HepG2 (cell line): ENCODE results near the gene WDR45B. TPM values are rescaled to one million over a fixed set of nuclear protein-coding genes. Genes with fewer than 3 reads are reported as not detected.

Source experiments
- ATF7 ChIP-seq, 2 experiments: fragments of 450-650 bp in 1 of 2; sonication (generic) in 1 of 2; formaldehyde crosslinking in 1 of 2; IDR thresholded peaks; 2 replicates each; pipeline versions ENCODE4 v1.4.0 to v1.6.1; 2016 to 2020; ENCODE audit warnings: antibody characterized with exemption in 1 of 2, mild to moderate bottlenecking in 1 of 2, missing genetic modification reagents in 1 of 2
- BCL3 ChIP-seq: sonication (generic); formaldehyde crosslinking; IDR thresholded peaks from 2 replicates; pipeline ENCODE4 v1.5.1; 2020; ENCODE audit warnings: mild to moderate bottlenecking, missing genetic modification reagents, moderate library complexity
- CEBPZ ChIP-seq: IDR thresholded peaks from 2 replicates; pipeline ENCODE4 v1.6.1; 2012; ENCODE audit warnings: low read length, improper control_type of control experiment
- MXD1 ChIP-seq: sonication (generic); formaldehyde crosslinking; IDR thresholded peaks from 2 replicates; pipeline ENCODE4 v1.4.0; 2020; ENCODE audit warnings: mild to moderate bottlenecking, missing genetic modification reagents
- NCOR1 ChIP-seq: fragments of 200-600 bp; sonication (generic); IDR thresholded peaks from 2 replicates; pipeline ENCODE4 v1.7.0; 2017; ENCODE audit warnings: antibody characterized with exemption, low read length, borderline replicate concordance
- NFIB ChIP-seq: sonication (generic); formaldehyde crosslinking; IDR thresholded peaks from 2 replicates; pipeline ENCODE4 v1.9.0; 2021; ENCODE audit warnings: missing genetic modification reagents, mild to moderate bottlenecking, borderline replicate concordance
- PHB2 ChIP-seq: fragments of 450-650 bp; IDR thresholded peaks from 2 replicates; pipeline ENCODE4 v1.6.1; 2018; ENCODE audit not compliant: partially characterized antibody
- ZBTB49 ChIP-seq: sonication (generic); formaldehyde crosslinking; IDR thresholded peaks from 2 replicates; pipeline ENCODE4 v1.4.0; 2020; ENCODE audit warnings: missing genetic modification reagents, borderline replicate concordance
- ZNF350 ChIP-seq: sonication (generic); formaldehyde crosslinking; IDR thresholded peaks from 2 replicates; pipeline ENCODE4 v1.4.0; 2020; ENCODE audit warnings: mild to moderate bottlenecking, low read depth, missing genetic modification reagents, borderline replicate concordance
- ZNF572 ChIP-seq: sonication (generic); formaldehyde crosslinking; IDR thresholded peaks from 2 replicates; pipeline ENCODE4 v1.5.1; 2020; ENCODE audit warnings: mild to moderate bottlenecking, missing genetic modification reagents
- ZNF607 ChIP-seq: sonication (generic); formaldehyde crosslinking; IDR thresholded peaks from 2 replicates; pipeline ENCODE4 v1.5.1; 2020; ENCODE audit warnings: missing genetic modification reagents, mild to moderate bottlenecking, borderline replicate concordance
- ZNF639 ChIP-seq: conservative IDR thresholded peaks from 2 replicates; pipeline ENCODE4 v1.6.1; 2018; ENCODE audit warnings: missing genetic modification reagents
- ZNF687 ChIP-seq: sonication (generic); formaldehyde crosslinking; IDR thresholded peaks from 2 replicates; pipeline ENCODE4 v1.5.1; 2020; ENCODE audit warnings: mild to moderate bottlenecking, missing genetic modification reagents, moderate library complexity
- ZNF781 ChIP-seq: sonication (generic); formaldehyde crosslinking; IDR thresholded peaks from 2 replicates; pipeline ENCODE4 v1.5.1; 2020; ENCODE audit warnings: borderline replicate concordance, mild to moderate bottlenecking, missing genetic modification reagents; ENCODE audit errors: not compliant biosample characterization
- ZSCAN20 ChIP-seq: sonication (generic); formaldehyde crosslinking; IDR thresholded peaks from 2 replicates; pipeline ENCODE4 v1.4.0; 2020; ENCODE audit warnings: missing genetic modification reagents, mild to moderate bottlenecking, borderline replicate concordance
- polyA plus RNA-seq, 8 experiments: library from polyadenylated mRNA; depleted of rRNA in 3 of 8; stranded (reverse) in 7 of 8; unstranded in 1 of 8; fragments of >200 nt; fragmentation: Illumina TruSeq in 4 of 8; extraction: Trizol in 4 of 8; gene quantifications; 2 replicates each; pipeline versions ENCODE4 v1.2.1 to v1.2.3, GENCODE V29; 2011 to 2016; ENCODE audit warnings: low read depth in 4 of 8, missing spikeins in 1 of 8, mixed read lengths in 1 of 8; ENCODE audit not compliant: insufficient read depth in 1 of 8
- total RNA-seq, 5 experiments: library from RNA; depleted of rRNA; stranded (reverse); fragments of >200 nt; fragmentation: Illumina TruSeq; extraction: Trizol; gene quantifications; 2 replicates each; pipeline ENCODE4 v1.2.3, GENCODE V29; 2016; ENCODE audit warnings: low read depth in 1 of 5

Gene WDR45B
- total and polyA plus RNA-seq, 2 of the 13 experiments (the other 11 are each of a cell fraction or from before 2014, with no cell fraction given), result 86.2 to 155 TPM

- TF ChIP-seq ZBTB49 (CRISPR knock-in tag), result no peak
- no peak for TF ChIP-seq NFIB
- TF ChIP-seq NCOR1, result no peak
- TF ChIP-seq ZNF607 (CRISPR knock-in tag), result no peak
- peak; percentile 87; the same call in 1 of the 2 replicates for TF ChIP-seq BCL3 (CRISPR knock-in tag)
- no peak; the same call in 1 of the 2 replicates for TF ChIP-seq ZNF639 (CRISPR knock-in tag)
- no peak; the same call in 1 of the 2 replicates for TF ChIP-seq ZNF350 (CRISPR knock-in tag)
- TF ChIP-seq CEBPZ, result no peak
- TF ChIP-seq ZNF781, result no peak
- TF ChIP-seq ZSCAN20 (CRISPR knock-in tag), result no peak
- TF ChIP-seq ZNF572 (CRISPR knock-in tag), result no peak; the same call in 1 of the 2 replicates
- peak; percentile 95 for TF ChIP-seq ZNF687 (CRISPR knock-in tag)
- no peak for TF ChIP-seq ATF7 (IDR thresholded peaks at IDR 0.05)
- TF ChIP-seq ATF7 (CRISPR knock-in tag; IDR thresholded peaks at IDR 0.05), result no peak
- no peak for TF ChIP-seq PHB2
- peak; percentile 47; the same call in 1 of the 2 replicates for TF ChIP-seq MXD1 (CRISPR knock-in tag)
Measured at GRCh38 chr17:82668631-82669099, 20.4 kb upstream of the WDR45B start (continued).
